Measurements from ENCODE around the gene KCNMB2. TPM values are rescaled to one million over a fixed set of nuclear protein-coding genes. Genes with fewer than 3 reads are reported as not detected.

KCNMB2 gene
- total RNA-seq, 2 experiments from 2014 or later: not detected

- Mint-ChIP-seq H3K27ac (no peak overlapping the region), H3K27me3 (ENCODE audit: low read depth) (peaks cover 13% of the 10 kb centered on the region), H3K9me3 (no peaks in the 10 kb centered on the region), H3K4me3 (no peak overlapping the region), H3K36me3 (ENCODE audit: low read depth) (no peaks in the 10 kb centered on the region), H3K4me1 (ENCODE audit: low read depth) (no peaks in the 10 kb centered on the region)
- CTCF ChIA-PET: no interaction called here
- intact Hi-C loops (cut with micrococcal nuclease): no loop called here
- no peak for DNase-seq
Observed at GRCh38 chr3:178597371-178597770, 61.1 kb downstream of the KCNMB2 start.

DNA sequence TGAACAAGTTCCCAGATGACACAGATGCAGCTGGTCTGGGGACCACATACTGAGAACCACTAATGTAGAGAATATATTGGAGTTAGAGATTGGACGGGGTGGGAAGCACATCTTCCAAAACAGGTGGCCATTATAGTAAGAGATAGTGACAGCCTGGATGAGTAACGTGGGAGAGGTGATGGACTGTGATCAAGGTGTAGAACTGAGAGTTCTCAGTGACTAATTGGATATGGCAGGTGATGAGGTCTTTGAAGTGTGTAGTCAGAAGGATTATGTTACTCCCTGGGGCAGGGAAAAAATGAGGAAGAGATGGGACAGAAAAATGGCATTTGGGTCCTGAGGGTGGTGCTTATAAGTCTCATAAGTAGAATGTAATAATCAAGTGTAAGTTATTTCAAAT, 66.6 kb downstream of the KCNMB2 start:
- Mint-ChIP-seq H3K9me3 (no peaks in the 10 kb centered on the region), H3K36me3 (ENCODE audit: low read depth) (no peaks in the 10 kb centered on the region), H3K4me1 (ENCODE audit: low read depth) (no peaks in the 10 kb centered on the region), H3K4me3 (no peak overlapping the region), H3K27ac (no peak overlapping the region), H3K27me3 (ENCODE audit: low read depth) (peaks cover 11% of the 10 kb centered on the region)
- intact Hi-C loops (cut with micrococcal nuclease): no loop called here
- no peak for DNase-seq
- CTCF ChIA-PET: no interaction called here

DNA sequence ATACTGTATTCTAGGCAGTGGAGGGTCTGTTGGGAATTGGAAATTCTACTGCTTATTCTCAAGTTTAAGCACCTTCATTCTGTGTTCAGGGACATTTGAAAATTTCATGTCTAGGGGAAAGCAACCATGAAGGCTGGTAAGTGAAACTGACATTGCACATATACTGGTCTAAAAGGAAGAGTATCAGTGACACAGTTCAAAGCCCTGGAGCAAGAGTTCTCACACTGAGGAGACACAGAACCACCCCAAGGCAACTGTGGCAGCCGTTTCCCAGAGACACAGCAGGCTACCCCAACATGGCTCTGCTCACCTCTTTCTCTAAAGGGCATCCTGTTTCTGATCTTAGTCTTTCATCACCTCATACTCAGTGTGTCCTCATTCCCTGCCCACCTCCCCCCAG, 67.5 kb downstream of the KCNMB2 start:
- Mint-ChIP-seq H3K36me3 (ENCODE audit: low read depth) (no peaks in the 10 kb centered on the region), H3K4me3 (no peak overlapping the region), H3K27ac (no peak overlapping the region), H3K9me3 (no peaks in the 10 kb centered on the region), H3K4me1 (ENCODE audit: low read depth) (no peaks in the 10 kb centered on the region), H3K27me3 (ENCODE audit: low read depth) (peaks cover 5% of the 10 kb centered on the region)
- CTCF ChIA-PET: no interaction called here
- no peak for DNase-seq
- intact Hi-C loops (cut with micrococcal nuclease): no loop called here

DNA sequence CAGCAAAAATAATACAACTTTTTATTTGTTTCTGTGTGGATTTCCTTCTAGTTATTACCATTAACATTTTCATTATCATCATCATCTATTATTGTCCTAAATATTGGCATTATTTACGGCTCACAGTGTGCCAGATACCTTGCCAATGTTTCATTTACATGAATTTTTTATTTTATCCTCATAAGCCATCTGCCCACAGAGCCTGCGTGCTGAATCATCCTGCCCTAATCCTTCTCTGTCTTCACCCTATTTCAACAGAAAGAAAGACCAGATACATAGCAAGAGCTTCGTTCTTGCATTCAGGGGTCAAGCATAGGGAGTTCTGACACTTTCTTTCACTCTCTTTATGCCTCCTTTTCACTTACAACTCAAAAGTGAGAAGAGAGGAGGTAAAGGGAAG, 82.0 kb downstream of the KCNMB2 start:
- Mint-ChIP-seq H3K27me3 (ENCODE audit: low read depth) (peaks cover 7% of the 10 kb centered on the region), H3K9me3 (no peaks in the 10 kb centered on the region), H3K4me3 (no peak overlapping the region), H3K27ac (no peak overlapping the region), H3K4me1 (ENCODE audit: low read depth) (peaks cover 3% of the 10 kb centered on the region), H3K36me3 (ENCODE audit: low read depth) (no peaks in the 10 kb centered on the region)
- intact Hi-C loops (cut with micrococcal nuclease): no loop called here
- CTCF ChIA-PET: no interaction called here
- no peak for DNase-seq

- Mint-ChIP-seq H3K4me3 (no peak overlapping the region), H3K27ac (no peak overlapping the region), H3K9me3 (no peaks in the 10 kb centered on the region), H3K27me3 (ENCODE audit: low read depth) (peaks cover 7% of the 10 kb centered on the region), H3K36me3 (ENCODE audit: low read depth) (no peaks in the 10 kb centered on the region), H3K4me1 (ENCODE audit: low read depth) (peaks cover 3% of the 10 kb centered on the region)
- CTCF ChIA-PET: no interaction called here
- intact Hi-C loops (cut with micrococcal nuclease): no loop called here
- DNase-seq: no peak
Observed at GRCh38 chr3:178618896-178619295, 82.7 kb downstream of the KCNMB2 start.

GRCh38 chr3:178623666-178624255, 87.5 kb downstream of the KCNMB2 start:
- no peaks in the 10 kb centered on the region for H3K4me1 Mint-ChIP-seq (ENCODE audit: low read depth)
- H3K9me3 Mint-ChIP-seq: no peaks in the 10 kb centered on the region
- H3K27ac Mint-ChIP-seq: no peak overlapping the region
- CTCF ChIA-PET: no interaction called here
- no peaks in the 10 kb centered on the region for H3K36me3 Mint-ChIP-seq (ENCODE audit: low read depth)
- no peaks in the 10 kb centered on the region for H3K27me3 Mint-ChIP-seq (ENCODE audit: low read depth)
- intact Hi-C loops (cut with micrococcal nuclease): loop anchor here (10.0 kb wide), 1 partner anchor 341 kb away; no protein-coding TSS in a partner anchor
- H3K4me3 Mint-ChIP-seq: no peak overlapping the region
- DNase-seq: no peak

- Mint-ChIP-seq H3K27ac (no peak overlapping the region), H3K4me1 (ENCODE audit: low read depth) (no peaks in the 10 kb centered on the region), H3K4me3 (no peak overlapping the region), H3K36me3 (ENCODE audit: low read depth) (no peaks in the 10 kb centered on the region), H3K27me3 (ENCODE audit: low read depth) (no peaks in the 10 kb centered on the region), H3K9me3 (no peaks in the 10 kb centered on the region)
- CTCF ChIA-PET: no interaction called here
- no peak for DNase-seq
- intact Hi-C loops (cut with micrococcal nuclease): loop anchor here (10.0 kb wide), 1 partner anchor 341 kb away; no protein-coding TSS in a partner anchor
Observed at GRCh38 chr3:178624276-178624675, 88.0 kb downstream of the KCNMB2 start.

- Mint-ChIP-seq H3K27me3 (ENCODE audit: low read depth) (peaks cover 3% of the 10 kb centered on the region), H3K4me1 (ENCODE audit: low read depth) (no peaks in the 10 kb centered on the region), H3K36me3 (ENCODE audit: low read depth) (no peaks in the 10 kb centered on the region), H3K4me3 (no peak overlapping the region), H3K27ac (no peak overlapping the region), H3K9me3 (no peaks in the 10 kb centered on the region)
- intact Hi-C loops (cut with micrococcal nuclease): loop anchor here (10.0 kb wide), 1 partner anchor 340 kb away; no protein-coding TSS in a partner anchor
- CTCF ChIA-PET: interaction anchor here (0.6 kb wide), 1 partner anchor 325 kb away, joined by 5 read pairs; no protein-coding TSS in a partner anchor
- DNase-seq: no peak
Observed at GRCh38 chr3:178625053-178625600, 88.9 kb downstream of the KCNMB2 start.

- CTCF ChIA-PET: no interaction called here
- peaks cover 4% of the 10 kb centered on the region for H3K27me3 Mint-ChIP-seq (ENCODE audit: low read depth)
- H3K4me1 Mint-ChIP-seq (ENCODE audit: low read depth): no peaks in the 10 kb centered on the region
- H3K4me3 Mint-ChIP-seq: no peak overlapping the region
- no peak overlapping the region for H3K27ac Mint-ChIP-seq
- H3K36me3 Mint-ChIP-seq (ENCODE audit: low read depth): no peaks in the 10 kb centered on the region
- intact Hi-C loops (cut with micrococcal nuclease): loop anchor here (10.0 kb wide), 1 partner anchor 337 kb away; no protein-coding TSS in a partner anchor
- DNase-seq: no peak
- H3K9me3 Mint-ChIP-seq: no peaks in the 10 kb centered on the region
Observed at GRCh38 chr3:178628037-178628436, 91.8 kb downstream of the KCNMB2 start.

- Mint-ChIP-seq H3K9me3 (peaks cover 7% of the 10 kb centered on the region), H3K27ac (no peak overlapping the region), H3K36me3 (ENCODE audit: low read depth) (peaks cover 4% of the 10 kb centered on the region), H3K4me3 (no peak overlapping the region), H3K27me3 (ENCODE audit: low read depth) (peaks cover 4% of the 10 kb centered on the region), H3K4me1 (ENCODE audit: low read depth) (no peaks in the 10 kb centered on the region)
- DNase-seq: no peak
- intact Hi-C loops (cut with micrococcal nuclease): loop anchor here (10.0 kb wide), 1 partner anchor 335 kb away; no protein-coding TSS in a partner anchor
- CTCF ChIA-PET: no interaction called here
Observed at GRCh38 chr3:178629430-178630178, 93.4 kb downstream of the KCNMB2 start.

- CTCF ChIA-PET: no interaction called here
- Mint-ChIP-seq H3K27ac (no peak overlapping the region), H3K4me1 (ENCODE audit: low read depth) (no peaks in the 10 kb centered on the region), H3K4me3 (no peak overlapping the region), H3K27me3 (ENCODE audit: low read depth) (peaks cover 4% of the 10 kb centered on the region), H3K9me3 (peaks cover 7% of the 10 kb centered on the region), H3K36me3 (ENCODE audit: low read depth) (peaks cover 4% of the 10 kb centered on the region)
- intact Hi-C loops (cut with micrococcal nuclease): no loop called here
- no peak for DNase-seq
Observed at GRCh38 chr3:178631950-178632349, 95.7 kb downstream of the KCNMB2 start.

DNA sequence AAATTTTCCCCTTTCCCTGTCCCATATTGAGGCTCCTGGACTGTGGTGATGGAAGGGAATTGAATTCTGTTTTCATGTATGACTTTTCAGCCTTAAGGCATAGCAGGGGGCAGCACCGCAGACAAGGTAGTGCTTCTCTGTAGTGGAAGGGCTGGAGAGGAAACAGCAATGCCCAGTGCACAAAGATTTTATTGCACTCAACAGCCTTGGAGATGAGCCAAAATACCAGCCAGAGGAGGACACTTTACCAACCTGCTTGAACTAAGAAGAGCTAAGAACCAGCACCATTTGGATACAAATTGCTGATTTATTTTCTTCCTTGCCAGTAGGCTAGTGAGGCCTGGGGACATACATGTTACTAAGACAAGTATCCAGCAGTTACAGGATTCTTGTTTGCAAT, 98.7 kb downstream of the KCNMB2 start:
- Mint-ChIP-seq H3K36me3 (ENCODE audit: low read depth) (peaks cover 4% of the 10 kb centered on the region), H3K4me3 (no peak overlapping the region), H3K4me1 (ENCODE audit: low read depth) (no peaks in the 10 kb centered on the region), H3K27me3 (ENCODE audit: low read depth) (peaks cover 9% of the 10 kb centered on the region), H3K27ac (no peak overlapping the region), H3K9me3 (peaks cover 7% of the 10 kb centered on the region)
- no peak for DNase-seq
- intact Hi-C loops (cut with micrococcal nuclease): no loop called here
- CTCF ChIA-PET: no interaction called here

- intact Hi-C loops (cut with micrococcal nuclease): no loop called here
- CTCF ChIA-PET: no interaction called here
- Mint-ChIP-seq H3K4me1 (ENCODE audit: low read depth) (no peaks in the 10 kb centered on the region), H3K36me3 (ENCODE audit: low read depth) (peaks cover 4% of the 10 kb centered on the region), H3K4me3 (no peak overlapping the region), H3K27me3 (ENCODE audit: low read depth) (peaks cover 11% of the 10 kb centered on the region), H3K9me3 (peaks cover 7% of the 10 kb centered on the region), H3K27ac (no peak overlapping the region)
- DNase-seq: no peak
Observed at GRCh38 chr3:178637802-178638201, 101.6 kb downstream of the KCNMB2 start.

All from activated naive CD4-positive, alpha-beta T cell treated with anti-CD3 and anti-CD28 coated beads for 36 hours (primary cell).